ENCODE data around the gene MX1.
"Not testable (repeated sequence)": the region's sequence is repeated elsewhere in the genome, so short reads cannot be mapped to it uniquely, and the experiment has no call there.

Gene MX1

DNA sequence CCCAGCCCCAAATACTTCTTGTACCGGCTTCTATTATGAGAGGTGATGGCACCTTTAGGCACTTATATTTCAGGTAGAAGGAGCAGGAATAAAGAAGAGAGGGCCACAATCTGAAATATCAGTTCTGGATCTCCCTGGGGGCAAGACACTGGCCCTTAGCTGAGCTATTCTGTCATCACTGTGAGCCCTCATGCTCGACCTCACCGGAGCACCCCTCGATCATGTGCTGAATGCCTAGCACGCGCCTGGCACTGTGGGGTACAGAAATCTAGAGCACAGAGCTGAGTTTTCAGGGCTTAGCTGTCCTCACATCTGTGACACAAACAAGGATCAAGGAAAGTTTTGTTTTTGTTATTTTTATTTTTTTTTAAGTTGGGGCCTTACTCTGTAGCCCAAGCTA, 7.6 kb upstream of the MX1 start:
- DNase-seq (ENCODE audit: low read depth), result no peak
- H3K4me3 ChIP-seq (ENCODE audit: low read depth, low read length), result no peak overlapping the region
- TF ChIP-seq, protein P1, sequence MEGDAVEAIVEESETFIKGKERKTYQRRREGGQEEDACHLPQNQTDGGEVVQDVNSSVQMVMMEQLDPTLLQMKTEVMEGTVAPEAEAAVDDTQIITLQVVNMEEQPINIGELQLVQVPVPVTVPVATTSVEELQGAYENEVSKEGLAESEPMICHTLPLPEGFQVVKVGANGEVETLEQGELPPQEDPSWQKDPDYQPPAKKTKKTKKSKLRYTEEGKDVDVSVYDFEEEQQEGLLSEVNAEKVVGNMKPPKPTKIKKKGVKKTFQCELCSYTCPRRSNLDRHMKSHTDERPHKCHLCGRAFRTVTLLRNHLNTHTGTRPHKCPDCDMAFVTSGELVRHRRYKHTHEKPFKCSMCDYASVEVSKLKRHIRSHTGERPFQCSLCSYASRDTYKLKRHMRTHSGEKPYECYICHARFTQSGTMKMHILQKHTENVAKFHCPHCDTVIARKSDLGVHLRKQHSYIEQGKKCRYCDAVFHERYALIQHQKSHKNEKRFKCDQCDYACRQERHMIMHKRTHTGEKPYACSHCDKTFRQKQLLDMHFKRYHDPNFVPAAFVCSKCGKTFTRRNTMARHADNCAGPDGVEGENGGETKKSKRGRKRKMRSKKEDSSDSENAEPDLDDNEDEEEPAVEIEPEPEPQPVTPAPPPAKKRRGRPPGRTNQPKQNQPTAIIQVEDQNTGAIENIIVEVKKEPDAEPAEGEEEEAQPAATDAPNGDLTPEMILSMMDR (IDR thresholded peaks at IDR 0.05; ENCODE audit: control insufficient read depth, extremely low read depth, insufficient read depth), result no peak

DNA sequence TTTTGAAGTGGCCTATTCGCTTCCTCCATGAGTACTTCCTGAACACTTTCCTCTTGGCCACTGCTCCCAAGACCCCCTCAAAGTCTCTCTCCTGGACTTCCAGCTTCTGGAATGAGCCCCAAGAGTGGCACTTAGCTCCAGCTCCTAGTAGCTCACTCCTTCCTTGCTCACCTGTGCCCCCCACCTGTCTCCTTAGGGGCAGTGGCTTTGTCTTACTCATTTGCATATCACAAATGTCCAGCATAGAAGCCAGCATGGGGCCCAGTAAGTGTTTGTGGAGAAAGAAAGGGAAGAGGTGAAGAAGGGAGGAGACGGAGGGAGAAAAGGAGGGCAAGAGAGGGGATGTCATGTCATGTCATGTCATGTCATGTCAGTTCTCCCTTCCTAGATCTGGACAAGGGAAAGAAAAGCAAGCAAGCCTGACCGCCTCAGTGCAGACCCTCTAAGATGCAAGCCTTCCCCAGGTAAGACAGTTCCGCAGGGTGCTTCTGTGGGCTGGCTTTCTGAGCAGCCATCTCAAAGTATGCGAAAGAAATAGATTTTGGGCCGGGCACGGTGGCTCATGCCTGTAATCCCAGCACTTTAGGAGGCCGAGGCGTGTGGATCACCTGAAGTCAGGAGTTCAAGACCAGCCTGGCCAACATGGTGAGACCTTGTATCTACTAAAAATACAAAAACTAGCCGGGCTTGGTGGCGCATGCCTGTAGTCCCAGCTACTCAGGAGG, 6.9 kb upstream of the MX1 start:
- no peak overlapping the region for H3K4me3 ChIP-seq (ENCODE audit: low read depth, low read length)
- TF ChIP-seq, protein P1 (IDR thresholded peaks at IDR 0.05; ENCODE audit: control insufficient read depth, extremely low read depth, insufficient read depth), result no peak
- DNase-seq (ENCODE audit: low read depth), result no peak

DNA sequence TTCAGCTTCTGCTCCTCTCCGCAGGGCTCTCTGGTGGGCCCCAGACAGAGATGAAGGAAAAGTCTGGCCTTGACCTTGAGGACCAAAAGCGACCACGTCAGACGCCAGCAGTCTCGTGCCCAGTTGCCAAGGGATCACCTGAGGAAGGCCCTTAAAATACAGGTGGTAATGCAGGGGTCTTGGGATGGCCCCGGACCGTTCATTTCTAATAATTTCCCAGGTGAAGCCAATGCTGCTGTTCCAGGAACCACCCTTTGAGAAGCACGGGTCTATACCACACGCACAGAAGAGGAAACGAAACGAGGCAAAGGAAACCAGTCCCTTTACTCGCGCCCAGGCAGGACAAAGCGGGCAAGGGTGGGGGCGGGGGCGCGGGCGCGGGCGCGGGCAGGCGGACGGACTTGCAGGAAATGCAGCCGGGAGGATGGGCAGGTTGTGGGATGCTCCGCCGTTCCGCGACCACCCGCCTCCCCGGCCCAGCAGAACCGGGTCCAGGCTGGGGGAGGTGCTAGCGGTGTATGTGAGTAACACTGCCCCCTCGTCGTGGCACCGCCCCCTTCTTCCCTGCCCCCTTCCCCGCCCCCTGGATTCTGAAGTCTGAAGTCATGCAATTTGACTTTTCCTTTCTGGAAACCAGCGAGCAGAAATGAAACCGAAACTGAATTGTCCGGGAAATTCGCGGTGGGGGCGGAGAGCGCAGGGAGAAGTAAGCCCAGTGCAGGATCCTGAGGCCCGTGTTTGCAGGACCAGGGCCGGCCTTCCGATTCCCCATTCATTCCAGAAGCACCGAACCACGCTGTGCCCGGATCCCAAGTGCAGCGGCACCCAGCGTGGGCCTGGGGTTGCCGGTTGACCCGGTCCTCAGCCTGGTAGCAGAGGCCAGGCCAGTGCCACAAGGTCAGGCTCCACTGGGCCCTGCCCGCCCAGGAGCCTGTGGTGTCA, 5.8 kb upstream of the MX1 start:
- peak overlapping the region; percentile 60 for H3K4me3 ChIP-seq (ENCODE audit: low read depth, low read length)
- peak; percentile 30 for DNase-seq (ENCODE audit: low read depth)
- TF ChIP-seq, protein P1 (IDR thresholded peaks at IDR 0.05; ENCODE audit: control insufficient read depth, extremely low read depth, insufficient read depth), result no peak

DNA sequence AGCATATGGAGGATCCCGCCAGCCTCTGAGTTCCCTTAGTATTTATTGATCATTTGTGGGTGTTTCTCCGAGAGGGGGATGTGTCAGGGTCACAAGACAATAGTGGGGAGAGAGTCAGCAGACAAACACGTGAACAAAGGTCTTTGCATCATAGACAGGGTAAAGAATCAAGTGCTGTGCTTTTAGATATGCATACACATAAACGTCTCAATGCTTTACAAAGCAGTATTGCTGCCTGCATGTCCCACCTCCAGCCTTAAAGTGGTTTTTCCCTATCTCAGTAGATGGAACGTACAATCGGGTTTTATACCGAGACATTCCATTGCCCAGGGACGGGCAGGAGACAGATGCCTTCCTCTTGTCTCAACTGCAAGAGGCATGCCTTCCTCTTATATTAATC, 5.0 kb upstream of the MX1 start:
- not testable (repeated sequence) for DNase-seq (ENCODE audit: low read depth)
- peak overlapping the region; percentile 60 for H3K4me3 ChIP-seq (ENCODE audit: low read depth, low read length)

DNA sequence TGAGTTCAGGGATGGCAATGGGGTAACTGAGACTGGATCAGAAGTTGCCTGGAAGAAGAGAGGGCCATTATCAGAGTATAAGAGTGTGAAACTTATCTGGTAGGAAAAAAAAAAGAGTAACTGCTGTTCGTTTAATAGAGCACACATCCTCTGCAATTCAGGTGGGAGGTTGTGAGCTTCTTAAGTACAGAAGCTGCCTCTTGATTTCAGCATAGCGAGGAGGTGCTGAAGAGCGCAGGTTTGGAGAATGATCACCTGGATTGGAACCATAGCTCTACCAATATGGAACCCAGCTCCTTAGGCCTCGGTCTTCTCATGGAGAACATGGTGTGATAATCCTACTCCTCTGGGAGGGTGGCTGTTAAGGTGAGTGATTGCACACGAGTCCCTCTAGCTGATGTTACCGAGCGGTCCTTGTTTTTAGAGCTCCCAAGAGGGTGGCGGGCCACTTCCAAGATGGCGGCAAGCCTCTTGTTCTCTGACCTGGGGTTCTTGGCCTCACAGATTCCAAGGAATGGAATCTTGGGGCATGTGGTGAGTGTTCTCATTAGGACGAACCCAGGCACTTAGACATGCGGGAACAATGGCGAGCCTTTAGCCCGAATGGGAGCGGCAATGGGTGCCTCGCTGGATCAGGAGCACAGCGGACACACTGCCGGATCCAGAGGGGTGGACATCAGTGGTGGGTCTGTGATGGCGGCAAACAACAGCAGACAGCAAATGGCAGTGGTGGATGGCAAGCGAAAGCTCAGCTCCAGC, 3.3 kb upstream of the MX1 start:
- TF ChIP-seq, protein P1 (IDR thresholded peaks at IDR 0.05; ENCODE audit: control insufficient read depth, extremely low read depth, insufficient read depth), result no peak
- H3K4me3 ChIP-seq (ENCODE audit: low read depth, low read length), result no peak overlapping the region
- no peak for DNase-seq (ENCODE audit: low read depth)

DNA sequence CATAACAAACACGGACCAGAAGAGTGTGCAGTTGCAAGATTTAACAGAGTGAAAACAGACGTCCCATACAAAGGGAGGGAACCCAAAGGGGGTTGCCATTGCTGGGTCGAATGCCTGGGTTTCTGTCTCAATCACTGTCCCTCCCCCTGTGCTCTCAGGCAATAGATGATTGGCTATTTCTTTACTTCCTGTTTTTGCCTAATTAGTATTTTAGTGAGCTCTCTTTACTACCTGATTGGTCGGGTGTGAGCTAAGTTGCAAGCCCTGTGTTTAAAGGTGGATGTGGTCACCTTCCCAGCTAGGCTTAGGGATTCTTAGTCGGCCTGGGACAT, 2.8 kb upstream of the MX1 start:
- not testable (repeated sequence) for DNase-seq (ENCODE audit: low read depth); H3K4me3 ChIP-seq (ENCODE audit: low read depth, low read length)

DNA sequence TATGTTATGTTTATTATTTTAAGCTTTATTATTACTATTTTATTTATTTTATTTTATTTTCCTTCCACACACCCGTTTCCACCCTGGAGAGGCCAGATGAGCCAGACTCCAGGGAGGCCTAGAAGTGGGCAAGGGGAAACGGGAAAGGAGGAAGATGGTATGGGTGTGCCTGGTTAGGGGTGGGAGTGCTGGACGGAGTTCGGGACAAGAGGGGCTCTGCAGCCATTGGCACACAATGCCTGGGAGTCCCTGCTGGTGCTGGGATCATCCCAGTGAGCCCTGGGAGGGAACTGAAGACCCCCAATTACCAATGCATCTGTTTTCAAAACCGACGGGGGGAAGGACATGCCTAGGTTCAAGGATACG, 468 bp upstream of the MX1 start:
- H3K4me3 ChIP-seq (ENCODE audit: low read depth, low read length), result no peak overlapping the region
- no peak for DNase-seq (ENCODE audit: low read depth)
- TF ChIP-seq, protein P1 (IDR thresholded peaks at IDR 0.05; ENCODE audit: control insufficient read depth, extremely low read depth, insufficient read depth), result no peak
